ENCODE measurements around the gene DDX5.

The DDX5 gene

DNA sequence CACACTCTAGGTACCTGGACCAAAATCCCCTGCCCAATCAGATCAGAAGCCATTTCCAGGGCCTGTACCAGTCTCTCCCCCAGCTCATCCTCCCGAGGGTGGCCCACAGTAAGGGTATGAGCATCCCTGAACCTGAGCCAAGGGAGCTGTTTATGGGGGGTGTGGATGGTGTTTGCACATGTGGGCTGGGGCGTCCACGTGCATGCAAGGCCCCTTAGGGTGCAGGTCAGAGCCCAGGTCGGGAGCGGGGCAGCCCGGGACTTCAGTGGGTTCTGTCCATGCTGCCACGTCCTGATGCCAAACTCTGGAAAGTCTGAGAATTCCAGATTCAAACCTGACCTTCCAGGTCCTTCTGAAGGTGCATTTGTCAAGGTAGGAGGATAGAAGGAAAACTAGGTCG lies 47.3 kb downstream of the DDX5 start:
- DNase-seq (ENCODE audit: extremely low spot score, insufficient read length, low read depth) (no peak), FAIRE-seq (no peak)

DNA sequence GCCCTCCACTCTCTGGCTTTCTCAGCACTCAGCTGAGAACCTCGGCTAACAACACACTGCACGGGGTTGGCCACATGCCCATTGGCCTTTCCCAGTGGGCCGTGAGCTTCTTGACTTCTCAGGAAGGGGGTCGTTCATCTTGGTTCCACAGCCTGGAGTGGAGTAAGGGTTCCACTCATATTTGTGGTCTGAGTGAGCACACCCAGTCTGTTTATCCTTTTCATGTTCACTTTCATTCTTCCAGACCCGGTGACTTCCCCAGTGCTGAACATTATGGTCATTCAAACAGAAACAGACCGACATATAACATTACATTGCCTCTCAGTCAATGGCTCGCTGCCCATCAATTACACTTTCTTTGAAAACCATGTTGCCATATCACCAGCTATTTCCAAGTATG lies 48.9 kb downstream of the DDX5 start:
- DNase-seq (ENCODE audit: extremely low spot score, insufficient read length, low read depth): no peak
- no peak for FAIRE-seq

DNA sequence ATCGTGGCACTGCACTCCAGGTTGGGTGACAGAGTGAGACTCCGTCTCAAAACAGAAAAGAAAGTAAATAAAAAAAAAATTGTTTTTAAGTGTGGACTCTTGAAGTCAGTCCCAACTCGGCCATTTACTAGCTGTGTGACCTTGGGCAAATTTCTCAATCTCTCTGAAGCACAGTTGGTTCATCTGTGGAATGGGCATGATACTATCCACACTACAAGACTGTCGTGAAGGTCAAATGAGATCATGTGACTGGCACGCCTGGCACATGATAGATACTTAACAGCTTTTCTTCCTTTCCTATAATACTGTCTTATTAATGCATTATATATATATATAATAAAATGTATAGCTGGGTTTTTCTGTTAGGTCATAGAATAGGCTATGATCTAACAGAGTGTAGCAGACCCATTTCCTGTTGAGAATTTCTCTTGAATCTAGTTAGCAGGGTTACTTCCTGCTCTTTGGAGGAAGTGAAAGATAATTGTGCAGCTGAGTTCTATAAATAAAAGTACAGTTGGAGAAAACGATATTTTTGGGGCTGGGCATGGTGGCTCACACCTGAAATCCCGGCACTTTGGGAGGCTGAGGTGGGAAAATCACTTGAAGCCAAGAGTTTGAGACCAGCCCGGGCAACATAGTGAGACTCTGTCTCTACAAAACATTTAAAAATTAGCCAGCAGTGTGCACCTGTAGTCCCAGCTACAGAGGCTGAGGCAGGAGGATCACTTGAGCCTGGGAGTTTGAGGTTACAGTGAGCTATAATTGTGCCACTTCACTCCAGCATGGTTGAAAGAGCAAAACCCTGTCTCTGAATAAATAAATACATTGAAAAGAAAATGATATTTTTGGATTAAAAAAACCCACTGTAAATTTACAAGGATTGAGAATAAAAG lies 49.9 kb downstream of the DDX5 start:
- no peak for FAIRE-seq
- no peak for DNase-seq (ENCODE audit: extremely low spot score, insufficient read length, low read depth)

DNA sequence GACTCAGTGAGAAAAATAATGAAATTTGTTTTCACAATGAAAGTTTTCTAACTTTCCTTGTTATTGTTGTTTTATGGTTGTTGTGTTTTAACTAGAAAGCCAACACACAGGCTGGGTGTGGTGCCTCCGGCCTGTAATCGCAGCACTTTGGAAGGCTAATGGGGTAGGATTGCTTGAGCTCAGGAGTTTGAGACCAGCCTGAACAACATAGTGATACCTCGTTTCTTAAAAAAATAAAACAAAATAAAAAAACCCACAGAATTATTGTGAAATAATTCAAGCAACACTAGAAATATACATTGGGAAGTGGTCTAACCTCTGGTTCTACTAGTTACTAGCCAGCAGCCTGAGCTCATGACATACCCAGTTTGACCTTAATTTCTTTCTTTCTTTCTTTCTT lies 56.5 kb downstream of the DDX5 start:
- DNase-seq (ENCODE audit: extremely low spot score, insufficient read length, low read depth): no peak
- no peak for FAIRE-seq

DNA sequence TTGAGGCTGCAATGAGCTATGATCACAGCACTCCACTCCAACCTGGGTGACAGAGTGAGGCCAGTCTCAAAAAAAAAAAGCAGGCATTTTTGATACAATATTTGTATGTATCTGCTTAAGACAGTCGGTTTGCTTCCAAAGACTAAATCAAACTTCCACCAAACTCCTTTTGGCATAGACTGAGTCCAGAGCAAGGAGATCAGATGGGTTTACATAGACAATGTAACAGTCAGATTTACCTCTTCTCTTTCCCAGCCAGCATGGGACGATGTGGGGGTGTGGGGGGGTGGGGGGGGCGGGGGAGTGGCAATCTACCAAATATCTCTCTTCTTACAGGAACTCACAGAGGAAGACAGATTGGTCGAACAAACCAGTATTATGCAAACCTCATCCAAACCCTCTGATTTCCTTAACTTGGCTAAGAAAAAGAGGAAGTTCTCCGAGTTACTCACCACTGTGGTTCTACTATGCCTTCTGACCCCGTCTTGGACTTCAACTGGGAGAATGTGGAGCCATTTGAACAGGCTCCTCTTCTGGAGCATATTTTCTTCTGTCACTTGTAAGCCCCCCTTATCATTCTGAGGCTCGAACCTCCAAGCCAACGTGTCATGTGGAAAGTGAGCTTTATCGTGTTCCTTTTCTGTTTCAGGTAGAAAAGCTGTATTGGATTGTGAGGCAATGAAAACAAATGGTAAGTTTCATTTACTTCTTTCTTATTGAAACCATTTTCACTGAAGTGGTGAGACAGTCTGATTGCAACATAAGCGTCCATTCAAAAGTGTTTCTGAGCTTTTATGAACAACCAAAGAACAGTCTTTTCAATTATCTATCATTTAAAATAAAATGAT lies 57.2 kb downstream of the DDX5 start, which contains the start of gene MILR1:
MILR1 (plus strand) TSS at position 451 of the 848 bp plus-strand sequence; CDS start at position 505, 54 bp downstream.
- FAIRE-seq (no peak), DNase-seq (ENCODE audit: extremely low spot score, insufficient read length, low read depth) (no peak)

All from GM18507 (cell line).